Activated naive CD4-positive, alpha-beta T cell treated with anti-CD3 and anti-CD28 coated beads for 36 hours (primary cell): ENCODE measurements around the gene ANTKMT. TPM values are rescaled to one million over a fixed set of nuclear protein-coding genes. Genes with fewer than 3 reads are reported as not detected.
A peak's percentile ranks its signal among the peaks of the same experiment; 100 is the strongest.

Experiments
- CTCF ChIA-PET: fragments of 350-600 bp; sonication (Branson Sonifier 250); formaldehyde crosslinking; loops from one replicate; lab custom pipeline; 2021; ENCODE audit warnings: antibody characterized with exemption; lab: Charles Lee
- DNase-seq: peaks from one replicate; pipeline ENCODE4 v3.0.0-alpha.2; 2020
- H3K27ac Mint-ChIP-seq: one replicate; pipeline ENCODE4 v1.8.0; 2021; ENCODE audit warnings: mild to moderate bottlenecking, mixed read lengths
- H3K27me3 Mint-ChIP-seq: one replicate; pipeline ENCODE4 v1.8.0; 2021; ENCODE audit warnings: low read depth, mixed read lengths
- H3K36me3 Mint-ChIP-seq: one replicate; pipeline ENCODE4 v1.8.0; 2021; ENCODE audit warnings: low read depth, mixed read lengths
- H3K4me1 Mint-ChIP-seq: one replicate; pipeline ENCODE4 v1.8.0; 2021; ENCODE audit warnings: low read depth, mixed read lengths
- H3K4me3 Mint-ChIP-seq: one replicate; pipeline ENCODE4 v1.8.0; 2021; ENCODE audit warnings: mild to moderate bottlenecking, moderate library complexity, mixed read lengths
- H3K9me3 Mint-ChIP-seq: one replicate; pipeline ENCODE4 v1.8.0; 2021; ENCODE audit warnings: mixed read lengths
- intact Hi-C: fragments of 100-400 bp; cut with micrococcal nuclease; formaldehyde crosslinking; loops from one replicate; pipeline ENCODE4 v1.15.1; 2023
- total RNA-seq, 2 experiments: library from RNA; stranded (reverse); gene quantifications; one replicate each; pipeline ENCODE4 v1.2.3, GENCODE V29; 2021

Gene ANTKMT, protein sequence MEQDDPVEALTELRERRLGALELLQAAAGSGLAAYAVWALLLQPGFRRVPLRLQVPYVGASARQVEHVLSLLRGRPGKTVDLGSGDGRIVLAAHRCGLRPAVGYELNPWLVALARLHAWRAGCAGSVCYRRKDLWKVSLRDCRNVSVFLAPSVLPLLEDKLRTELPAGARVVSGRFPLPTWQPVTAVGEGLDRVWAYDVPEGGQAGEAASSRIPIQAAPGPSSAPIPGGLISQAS
- total RNA-seq = 10 to 100 TPM; 21.5 to 24.3 TPM

GRCh38 chr16:720990-721764 lies at the start of gene ANTKMT:
Gene ANTKMT (plus strand): TSS chr16:721146. CDS start chr16:721275, 129 bp downstream.
- Mint-ChIP-seq H3K27ac (peak within 1 kb of the TSS; percentile 69), H3K4me3 (peak within 1 kb of the TSS; percentile 82), H3K36me3 (no peaks in the 10 kb centered on the region), H3K4me1 (peaks cover 17% of the 10 kb centered on the region), H3K27me3 (no peaks in the 10 kb centered on the region), H3K9me3 (no peaks in the 10 kb centered on the region)
- intact Hi-C loops = loop anchor here (2.0 to 5.0 kb wide), 2 partner anchors 20 to 39 kb away; partner anchors contain the start of genes CIAO3, JMJD8 and STUB1
- CTCF ChIA-PET = interaction anchor here (0.7 to 3.7 kb wide), 3 partner anchors 9 to 123 kb away, joined by 3 to 25 read pairs (median 13); partner anchors contain the start of gene CIAO3
- peak; percentile 76 for DNase-seq

GRCh38 chr16:671353-672131 lies 49.4 kb upstream of the ANTKMT start:
- Mint-ChIP-seq H3K27me3 (peaks cover 3% of the 10 kb centered on the region), H3K27ac (no peak overlapping the region)
- CTCF ChIA-PET = no interaction called here

DNA sequence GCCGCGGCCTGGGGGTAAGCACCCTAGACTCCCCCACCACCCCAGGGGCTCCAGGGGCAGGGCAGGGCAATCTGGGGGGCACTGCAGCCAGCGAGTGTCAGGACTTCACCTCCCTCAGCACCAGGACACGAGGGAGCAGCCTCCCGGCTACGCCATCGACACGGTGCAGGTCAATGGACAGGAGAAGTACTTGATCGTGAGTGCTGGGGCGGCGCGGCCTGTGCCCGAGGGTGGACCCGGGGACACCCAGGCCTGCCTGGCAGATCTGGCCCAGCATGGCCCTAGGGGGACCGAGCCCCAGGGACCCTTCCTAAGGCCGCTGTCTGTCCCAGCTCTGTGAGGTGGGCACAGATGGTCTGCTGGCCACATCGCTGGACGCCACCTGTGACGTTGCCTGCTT lies 48.6 kb upstream of the ANTKMT start:
- peaks cover 24% of the 10 kb centered on the region for H3K4me1 Mint-ChIP-seq
- no peak overlapping the region for H3K4me3 Mint-ChIP-seq
- H3K36me3 Mint-ChIP-seq = peaks cover 14% of the 10 kb centered on the region
- DNase-seq = no peak
- CTCF ChIA-PET = interaction anchor here (1.1 kb wide), 1 partner anchor 116 kb away, joined by 3 read pairs; the partner anchor contains the start of genes CHTF18 and RPUSD1
- H3K27ac Mint-ChIP-seq = no peak overlapping the region
- peaks cover 3% of the 10 kb centered on the region for H3K27me3 Mint-ChIP-seq
- H3K9me3 Mint-ChIP-seq = no peaks in the 10 kb centered on the region
- intact Hi-C loops = no loop called here

More at GRCh38 chr16:671353-672131, 49.4 kb upstream of the ANTKMT start:
- intact Hi-C loops = no loop called here
- Mint-ChIP-seq H3K9me3 (no peaks in the 10 kb centered on the region), H3K4me3 (no peak overlapping the region), H3K36me3 (peaks cover 14% of the 10 kb centered on the region), H3K4me1 (peaks cover 18% of the 10 kb centered on the region)
- no peak for DNase-seq

- CTCF ChIA-PET = interaction anchor here (1.1 kb wide), 1 partner anchor 116 kb away, joined by 3 read pairs; the partner anchor contains the start of genes CHTF18 and RPUSD1
- H3K36me3 Mint-ChIP-seq = peaks cover 14% of the 10 kb centered on the region
- peaks cover 20% of the 10 kb centered on the region for H3K4me1 Mint-ChIP-seq
- H3K9me3 Mint-ChIP-seq = no peaks in the 10 kb centered on the region
- peaks cover 3% of the 10 kb centered on the region for H3K27me3 Mint-ChIP-seq
- DNase-seq = no peak
- no peak overlapping the region for H3K27ac Mint-ChIP-seq
- intact Hi-C loops = no loop called here
- H3K4me3 Mint-ChIP-seq = no peak overlapping the region
Measured at GRCh38 chr16:672851-673250, 48.1 kb upstream of the ANTKMT start.

GRCh38 chr16:673399-673991 lies 47.5 kb upstream of the ANTKMT start:
- Mint-ChIP-seq H3K27ac (no peak overlapping the region), H3K9me3 (no peaks in the 10 kb centered on the region), H3K36me3 (peaks cover 12% of the 10 kb centered on the region), H3K4me3 (no peak overlapping the region), H3K27me3 (peaks cover 3% of the 10 kb centered on the region), H3K4me1 (peaks cover 20% of the 10 kb centered on the region)
- CTCF ChIA-PET = interaction anchor here (1.1 kb wide), 1 partner anchor 115 kb away, joined by 3 read pairs; the partner anchor contains the start of genes CHTF18 and RPUSD1
- DNase-seq = no peak
- intact Hi-C loops = no loop called here

DNA sequence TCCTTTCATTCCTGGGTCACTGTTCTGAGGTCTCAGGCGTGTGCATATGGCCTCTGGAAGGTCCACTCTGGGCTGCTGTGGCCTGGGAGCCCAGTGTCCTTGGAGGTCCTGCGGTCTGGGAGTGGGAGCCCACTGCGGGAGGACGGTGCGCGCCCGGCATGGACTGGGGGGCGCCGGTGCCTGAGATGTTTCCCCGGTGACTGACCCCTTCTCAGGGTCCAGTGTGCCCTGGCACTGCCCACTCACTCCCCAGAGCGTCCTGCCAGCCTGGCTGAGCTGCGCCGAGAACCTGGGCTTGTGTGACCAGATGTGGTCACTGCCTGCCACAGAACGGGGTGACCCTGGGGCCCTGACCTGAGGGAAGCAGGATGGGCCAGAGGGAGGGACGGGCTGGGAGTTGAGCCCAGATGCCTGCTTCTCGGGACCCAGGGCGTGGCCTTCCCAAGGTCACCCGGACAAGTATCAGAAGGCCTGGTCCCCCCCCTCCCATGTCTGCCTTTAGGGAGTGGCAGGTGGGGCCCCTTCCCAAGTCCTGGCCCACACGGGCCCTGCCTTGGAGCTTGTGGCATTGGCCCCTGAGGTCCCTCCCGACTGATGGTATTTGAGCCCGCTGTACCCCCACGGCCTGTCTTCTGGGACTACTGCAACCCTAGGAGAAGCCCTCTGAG lies 46.6 kb upstream of the ANTKMT start:
- H3K27me3 Mint-ChIP-seq = peaks cover 3% of the 10 kb centered on the region
- H3K4me3 Mint-ChIP-seq = no peak overlapping the region
- CTCF ChIA-PET = no interaction called here
- no peaks in the 10 kb centered on the region for H3K9me3 Mint-ChIP-seq
- H3K36me3 Mint-ChIP-seq = peaks cover 12% of the 10 kb centered on the region
- intact Hi-C loops = no loop called here
- H3K27ac Mint-ChIP-seq = no peak overlapping the region
- DNase-seq = no peak
- peaks cover 16% of the 10 kb centered on the region for H3K4me1 Mint-ChIP-seq

DNA sequence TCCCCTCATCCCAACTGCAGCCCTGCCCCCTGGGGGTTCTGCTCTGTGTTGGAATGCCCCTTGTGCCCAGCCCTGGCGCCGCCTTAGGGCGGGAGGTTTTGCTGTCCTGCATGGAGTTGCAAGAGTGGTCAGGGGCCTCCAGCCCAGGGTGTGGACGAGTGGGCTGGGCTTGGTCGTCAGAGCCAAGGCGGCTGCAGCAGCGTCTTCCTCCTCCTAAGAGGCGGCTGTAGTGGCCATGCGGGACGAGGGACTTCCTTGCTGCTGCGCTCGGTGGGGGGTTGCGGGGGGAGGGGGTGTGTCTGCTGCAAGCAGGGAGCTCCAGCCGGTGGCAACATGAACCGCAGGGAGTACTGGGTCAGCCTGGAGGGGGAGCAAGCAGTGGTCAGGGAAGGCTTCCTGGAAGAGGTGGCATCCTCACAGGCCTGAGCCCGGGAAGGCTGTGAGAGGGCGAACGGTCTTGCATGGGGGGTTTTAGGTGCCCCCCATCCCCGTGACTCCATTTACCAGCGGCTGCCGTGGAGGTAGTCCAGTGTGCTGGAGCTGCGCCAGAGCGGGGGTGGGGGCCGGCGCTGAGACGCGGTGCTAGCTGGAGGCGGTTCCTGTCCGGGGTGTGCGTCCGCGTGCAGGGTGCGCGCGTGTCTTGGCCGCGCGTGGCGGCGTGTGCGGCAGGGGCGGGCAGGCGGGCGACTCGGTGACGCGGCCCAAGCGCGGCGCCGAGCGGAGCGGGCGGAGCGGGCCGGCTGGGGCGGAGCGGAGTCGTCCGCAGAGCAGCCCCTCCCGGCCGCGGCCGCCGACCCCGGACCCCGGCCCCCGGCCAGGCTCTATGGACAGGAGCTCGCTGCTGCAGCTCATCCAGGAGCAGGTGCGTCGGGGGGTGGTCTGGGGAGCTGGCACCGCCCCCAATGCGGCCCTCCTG lies 45.7 kb upstream of the ANTKMT start, which contains the start of gene RHBDL1:
Gene RHBDL1 (plus strand): TSS at position 704 of the 916 bp plus-strand sequence. CDS start 120 bp downstream, at position 824.
- H3K9me3 Mint-ChIP-seq = no peaks in the 10 kb centered on the region
- H3K4me1 Mint-ChIP-seq = peaks cover 13% of the 10 kb centered on the region
- H3K27ac Mint-ChIP-seq = no peak within 1 kb of the TSS
- peaks cover 3% of the 10 kb centered on the region for H3K27me3 Mint-ChIP-seq
- no peak for DNase-seq
- H3K4me3 Mint-ChIP-seq = peak within 1 kb of the TSS; percentile 18
- peaks cover 8% of the 10 kb centered on the region for H3K36me3 Mint-ChIP-seq
- CTCF ChIA-PET = interaction anchor here (1.5 to 1.6 kb wide), 2 partner anchors 14 to 26 kb away, joined by 3 to 4 read pairs; partner anchors contain the start of gene WDR90
- intact Hi-C loops = no loop called here

GRCh38 chr16:675884-676564 lies 44.9 kb upstream of the ANTKMT start:
- Mint-ChIP-seq H3K4me1 (peaks cover 14% of the 10 kb centered on the region), H3K27me3 (peaks cover 3% of the 10 kb centered on the region), H3K4me3 (no peak overlapping the region), H3K36me3 (peaks cover 6% of the 10 kb centered on the region), H3K9me3 (no peaks in the 10 kb centered on the region), H3K27ac (no peak overlapping the region)
- no peak for DNase-seq
- CTCF ChIA-PET = interaction anchor here (1.0 to 1.6 kb wide), 3 partner anchors 8 to 26 kb away, joined by 3 to 4 read pairs (median 3); partner anchors contain the start of genes RHOT2 and WDR90
- intact Hi-C loops = no loop called here

DNA sequence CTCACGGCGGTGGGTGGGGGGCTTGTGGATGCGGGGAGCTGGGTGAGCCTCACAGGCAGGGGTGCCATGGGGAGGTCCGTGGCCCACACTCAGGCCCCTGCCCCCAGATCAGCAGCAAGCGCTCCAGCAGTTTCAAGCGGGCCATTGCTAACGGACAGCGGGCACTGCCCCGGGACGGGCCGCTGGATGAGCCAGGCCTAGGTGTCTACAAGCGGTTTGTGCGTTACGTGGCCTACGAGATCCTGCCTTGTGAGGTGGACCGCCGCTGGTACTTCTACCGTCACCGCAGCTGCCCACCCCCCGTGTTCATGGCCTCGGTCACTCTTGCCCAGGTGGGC lies 44.4 kb upstream of the ANTKMT start:
- intact Hi-C loops = no loop called here
- no peak overlapping the region for H3K4me3 Mint-ChIP-seq
- DNase-seq = no peak
- peaks cover 6% of the 10 kb centered on the region for H3K36me3 Mint-ChIP-seq
- CTCF ChIA-PET = interaction anchor here (1.0 to 1.6 kb wide), 3 partner anchors 9 to 27 kb away, joined by 3 to 4 read pairs (median 3); partner anchors contain the start of genes RHOT2 and WDR90
- H3K27ac Mint-ChIP-seq = no peak overlapping the region
- H3K9me3 Mint-ChIP-seq = no peaks in the 10 kb centered on the region
- H3K4me1 Mint-ChIP-seq = peaks cover 19% of the 10 kb centered on the region
- peaks cover 3% of the 10 kb centered on the region for H3K27me3 Mint-ChIP-seq

GRCh38 chr16:676913-677312 lies 44.0 kb upstream of the ANTKMT start:
- intact Hi-C loops = no loop called here
- peaks cover 7% of the 10 kb centered on the region for H3K36me3 Mint-ChIP-seq
- CTCF ChIA-PET = interaction anchor here (1.0 to 1.6 kb wide), 2 partner anchors 9 to 12 kb away, joined by 3 to 4 read pairs; partner anchors contain the start of gene RHOT2
- DNase-seq = no peak
- H3K4me3 Mint-ChIP-seq = no peak overlapping the region
- no peaks in the 10 kb centered on the region for H3K9me3 Mint-ChIP-seq
- peaks cover 3% of the 10 kb centered on the region for H3K27me3 Mint-ChIP-seq
- no peak overlapping the region for H3K27ac Mint-ChIP-seq
- H3K4me1 Mint-ChIP-seq = peaks cover 23% of the 10 kb centered on the region
